ENCODE measurements around the gene DHFR.

DHFR gene

DNA sequence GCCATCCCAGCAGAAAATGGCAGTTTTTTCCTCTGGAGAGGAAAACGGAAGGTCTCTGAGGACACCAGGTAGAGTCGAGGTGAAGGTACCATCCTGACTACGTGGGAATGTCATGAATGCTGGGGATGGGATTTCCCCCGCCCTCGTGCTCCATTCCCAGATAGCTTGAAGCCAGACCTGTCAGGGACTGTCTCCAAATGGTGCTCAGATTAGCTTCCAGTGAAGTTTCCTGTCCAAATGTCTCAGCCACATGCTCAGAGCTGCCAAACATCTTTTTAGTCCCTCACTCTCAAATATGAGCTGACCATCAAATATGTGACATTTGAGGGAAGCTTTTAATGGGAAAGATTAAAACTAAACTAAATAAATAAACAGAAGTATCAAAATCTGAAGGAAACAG lies 77.1 kb downstream of the DHFR start:
- no peak overlapping the region for H3K27ac ChIP-seq (ENCODE audit: low read depth, low read length, severe bottlenecking)
- no peaks in the 10 kb centered on the region for H3K4me1 ChIP-seq (ENCODE audit: control insufficient read depth, insufficient read depth, low read length, poor library complexity, severe bottlenecking)
- H3K4me3 ChIP-seq (ENCODE audit: extremely low read depth, insufficient read depth, low read length, poor library complexity, severe bottlenecking), result no peak overlapping the region
- H3K9me3 ChIP-seq (ENCODE audit: control insufficient read depth, low read length), result no peaks in the 10 kb centered on the region
- no peaks in the 10 kb centered on the region for H3K36me3 ChIP-seq (ENCODE audit: control insufficient read depth, insufficient read depth, low read length)
- 44 to 50% methylated on average over 5 of the region's 5 CpGs for WGBS, 2 experiments (ENCODE audit: insufficient coverage in 2 of 2)

DNA sequence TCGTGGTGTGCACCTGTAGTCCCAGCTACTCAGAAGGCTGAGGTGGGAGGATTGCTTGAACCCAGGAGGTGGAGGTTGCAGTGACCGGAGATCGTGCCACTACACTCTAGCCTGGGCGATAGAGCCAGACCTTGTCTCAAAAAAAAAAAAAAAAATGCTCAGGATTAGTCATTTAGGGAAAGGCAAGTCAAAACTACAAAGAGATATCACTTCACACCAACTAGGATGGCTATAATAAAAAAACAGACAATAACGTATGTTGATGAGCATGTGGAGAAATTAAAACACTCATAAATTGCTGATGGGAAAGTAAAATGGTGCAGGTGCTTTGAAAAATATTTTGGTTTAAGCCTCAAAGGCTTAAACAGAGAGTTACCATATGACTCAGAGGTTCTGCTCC lies 78.4 kb downstream of the DHFR start:
- WGBS, 2 experiments (ENCODE audit: insufficient coverage in 2 of 2), result 71 to 97% methylated on average over 1 to 3 of the region's 5 CpGs
- H3K4me3 ChIP-seq (ENCODE audit: extremely low read depth, insufficient read depth, low read length, poor library complexity, severe bottlenecking), result no peak overlapping the region
- H3K4me1 ChIP-seq (ENCODE audit: control insufficient read depth, insufficient read depth, low read length, poor library complexity, severe bottlenecking), result no peaks in the 10 kb centered on the region
- no peaks in the 10 kb centered on the region for H3K9me3 ChIP-seq (ENCODE audit: control insufficient read depth, low read length)
- no peak overlapping the region for H3K27ac ChIP-seq (ENCODE audit: low read depth, low read length, severe bottlenecking)
- H3K36me3 ChIP-seq (ENCODE audit: control insufficient read depth, insufficient read depth, low read length), result no peaks in the 10 kb centered on the region
